ENCODE measurements around the gene ENPP6.

ENPP6 gene

GRCh38 chr4:184046148-184046547 is 171.5 kb downstream of the ENPP6 start:
- no peak for FAIRE-seq

GRCh38 chr4:184041156-184041555 is 176.5 kb downstream of the ENPP6 start:
- FAIRE-seq: no peak

GRCh38 chr4:184039963-184040383 is 177.7 kb downstream of the ENPP6 start:
- no peak for FAIRE-seq

All from islet of Langerhans (tissue), 1 donor.